Right lobe of liver (tissue), 4 donors: ENCODE data around the gene CXCR4.

Source experiments
- POLR2A ChIP-seq: fragments of 450-650 bp; IDR thresholded peaks from one replicate; pipeline ENCODE4 v1.6.1; 2017; ENCODE audit warnings: antibody characterized with exemption, mild to moderate bottlenecking
- TF ChIP-seq, protein P1 (sequence below), 4 donors: fragments of 200-600 bp in 3 of 4; fragments of 450-650 bp in 1 of 4; IDR thresholded peaks; one replicate each; pipeline versions ENCODE4 v1.5.1 to v1.8.0; 2016 to 2022; ENCODE audit warnings: antibody characterized with exemption in 4 of 4, mild to moderate bottlenecking in 2 of 4
- donor health status: DM: no; HTN: no; CAD: no.
- donor health status: DM: no; HTN: no; CAD: no.
- donor health status: DM: no; HTN: yes; CAD: no.

DNA sequence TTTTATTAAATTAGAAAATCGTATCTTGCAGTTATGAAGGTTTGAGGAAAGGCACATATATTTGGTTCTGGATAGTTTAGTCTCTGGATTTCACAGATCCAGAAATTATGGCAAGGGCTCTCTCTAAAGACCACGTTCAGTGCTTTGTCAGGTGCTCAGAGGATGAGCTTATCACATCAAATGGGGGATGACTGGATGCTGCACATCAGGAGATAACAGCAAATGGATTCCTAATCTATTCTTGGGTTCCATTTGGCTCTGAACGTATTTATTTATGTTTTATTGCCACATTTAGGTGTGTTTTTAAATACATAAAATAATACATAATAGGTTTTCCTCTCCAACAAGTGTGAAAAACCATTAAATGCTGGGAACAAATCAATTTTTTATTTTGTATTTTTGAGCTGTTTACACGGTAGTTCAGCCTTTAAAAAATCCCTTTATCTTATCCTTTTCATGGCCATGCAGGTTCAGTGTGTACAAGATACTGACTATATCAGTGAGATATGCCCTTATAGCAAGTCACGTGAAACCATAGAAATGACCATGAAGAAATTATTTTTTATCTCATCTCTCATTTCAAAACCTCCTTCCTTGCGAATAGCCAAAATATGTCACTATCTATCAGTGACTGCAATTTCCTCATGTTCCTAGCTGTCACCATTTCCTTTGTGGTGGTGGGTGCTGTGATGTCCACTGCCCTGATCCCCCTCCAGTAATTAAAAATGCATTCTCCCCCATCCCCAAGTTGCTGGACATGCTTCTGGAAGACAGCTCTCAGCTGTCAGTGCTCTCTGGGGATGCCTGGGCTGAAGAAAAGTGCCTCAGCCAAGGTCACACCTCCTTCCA is 25.9 kb upstream of the CXCR4 start:
- TF ChIP-seq, protein P1, sequence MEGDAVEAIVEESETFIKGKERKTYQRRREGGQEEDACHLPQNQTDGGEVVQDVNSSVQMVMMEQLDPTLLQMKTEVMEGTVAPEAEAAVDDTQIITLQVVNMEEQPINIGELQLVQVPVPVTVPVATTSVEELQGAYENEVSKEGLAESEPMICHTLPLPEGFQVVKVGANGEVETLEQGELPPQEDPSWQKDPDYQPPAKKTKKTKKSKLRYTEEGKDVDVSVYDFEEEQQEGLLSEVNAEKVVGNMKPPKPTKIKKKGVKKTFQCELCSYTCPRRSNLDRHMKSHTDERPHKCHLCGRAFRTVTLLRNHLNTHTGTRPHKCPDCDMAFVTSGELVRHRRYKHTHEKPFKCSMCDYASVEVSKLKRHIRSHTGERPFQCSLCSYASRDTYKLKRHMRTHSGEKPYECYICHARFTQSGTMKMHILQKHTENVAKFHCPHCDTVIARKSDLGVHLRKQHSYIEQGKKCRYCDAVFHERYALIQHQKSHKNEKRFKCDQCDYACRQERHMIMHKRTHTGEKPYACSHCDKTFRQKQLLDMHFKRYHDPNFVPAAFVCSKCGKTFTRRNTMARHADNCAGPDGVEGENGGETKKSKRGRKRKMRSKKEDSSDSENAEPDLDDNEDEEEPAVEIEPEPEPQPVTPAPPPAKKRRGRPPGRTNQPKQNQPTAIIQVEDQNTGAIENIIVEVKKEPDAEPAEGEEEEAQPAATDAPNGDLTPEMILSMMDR (IDR thresholded peaks at IDR 0.05): no peak
- no peak for TF ChIP-seq POLR2A
